Measurements from ENCODE around the gene FHOD3.

FHOD3 gene

DNA sequence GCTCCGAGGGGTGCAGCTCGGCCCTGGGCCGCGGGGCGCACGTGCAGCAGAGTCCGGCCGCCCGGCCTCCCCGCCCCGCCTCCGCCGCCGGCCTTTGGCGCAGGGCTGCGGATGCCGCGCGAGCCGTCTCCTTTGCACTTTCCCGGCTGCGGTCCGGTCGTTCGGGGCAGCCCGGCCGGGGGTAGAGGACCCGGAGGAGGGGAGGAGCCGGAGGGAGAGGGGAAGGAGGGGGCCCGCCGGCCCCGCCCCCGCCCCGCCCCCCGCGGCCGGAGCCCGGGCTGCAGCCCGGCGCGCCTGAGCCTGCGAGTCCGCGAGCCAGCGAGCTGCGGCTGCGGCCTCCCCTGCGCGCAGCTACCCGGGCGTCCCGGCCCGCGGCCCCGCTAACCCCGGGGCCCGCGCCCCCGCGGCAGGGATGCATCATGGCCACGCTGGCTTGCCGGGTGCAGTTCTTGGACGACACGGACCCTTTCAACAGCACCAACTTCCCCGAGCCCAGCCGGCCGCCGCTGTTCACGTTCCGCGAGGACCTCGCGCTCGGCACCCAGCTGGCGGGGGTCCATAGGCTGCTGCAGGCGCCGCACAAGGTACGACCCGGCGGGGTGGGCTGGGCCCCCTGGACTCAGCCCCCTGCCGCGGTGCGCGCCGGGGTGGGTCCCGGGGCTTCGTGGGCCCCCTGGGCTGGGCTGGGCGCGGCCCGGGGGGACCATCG, at the start of gene FHOD3 (continued):
- TF ChIP-seq ZBTB21 (tag by site-specific recombination; IDR thresholded peaks at IDR 0.05) (no peak), ZNF138 (tag by site-specific recombination; IDR thresholded peaks at IDR 0.05; ENCODE audit: borderline replicate concordance) (no peak), ZNF140 (tag by site-specific recombination; IDR thresholded peaks at IDR 0.05) (no peak), ZNF785 (tag by site-specific recombination; IDR thresholded peaks at IDR 0.05) (no peak), ZNF555 (tag by site-specific recombination; conservative IDR thresholded peaks at IDR 0.05) (no peak), ZNF549 (tag by site-specific recombination; IDR thresholded peaks at IDR 0.05) (no peak), ZFP69B (tag by site-specific recombination; IDR thresholded peaks at IDR 0.05) (no peak), ZNF664 (tag by site-specific recombination; IDR thresholded peaks at IDR 0.05) (no peak), ZNF596 (tag by site-specific recombination; IDR thresholded peaks at IDR 0.05) (no peak), ZBTB48 (tag by site-specific recombination; IDR thresholded peaks at IDR 0.05) (no peak), ZNF184 (tag by site-specific recombination; IDR thresholded peaks at IDR 0.05) (no peak), ZNF266 (tag by site-specific recombination; IDR thresholded peaks at IDR 0.05; ENCODE audit: low read depth) (no peak), ZNF19 (tag by site-specific recombination; IDR thresholded peaks at IDR 0.05; ENCODE audit: low read depth) (no peak), ZNF157 (tag by site-specific recombination; IDR thresholded peaks at IDR 0.05) (no peak), SP3 (tag by site-specific recombination; IDR thresholded peaks at IDR 0.05) (no peak), ZNF175 (tag by site-specific recombination; IDR thresholded peaks at IDR 0.05) (no peak), ZNF843 (tag by site-specific recombination; IDR thresholded peaks at IDR 0.05) (no peak), YY1 (tag by site-specific recombination; IDR thresholded peaks at IDR 0.05) (no peak), MYNN (tag by site-specific recombination; IDR thresholded peaks at IDR 0.05; ENCODE audit: borderline replicate concordance) (no peak), YY2 (tag by site-specific recombination; IDR thresholded peaks at IDR 0.05) (no peak), ZBTB17 (tag by site-specific recombination; IDR thresholded peaks at IDR 0.05) (no peak)
- TF ChIP-seq, protein P1, sequence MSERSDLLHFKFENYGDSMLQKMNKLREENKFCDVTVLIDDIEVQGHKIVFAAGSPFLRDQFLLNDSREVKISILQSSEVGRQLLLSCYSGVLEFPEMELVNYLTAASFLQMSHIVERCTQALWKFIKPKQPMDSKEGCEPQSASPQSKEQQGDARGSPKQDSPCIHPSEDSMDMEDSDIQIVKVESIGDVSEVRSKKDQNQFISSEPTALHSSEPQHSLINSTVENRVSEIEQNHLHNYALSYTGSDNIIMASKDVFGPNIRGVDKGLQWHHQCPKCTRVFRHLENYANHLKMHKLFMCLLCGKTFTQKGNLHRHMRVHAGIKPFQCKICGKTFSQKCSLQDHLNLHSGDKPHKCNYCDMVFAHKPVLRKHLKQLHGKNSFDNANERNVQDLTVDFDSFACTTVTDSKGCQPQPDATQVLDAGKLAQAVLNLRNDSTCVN (tag by site-specific recombination; optimal IDR thresholded peaks at IDR 0.05): peak; percentile 67
- TF ChIP-seq, protein P2, sequence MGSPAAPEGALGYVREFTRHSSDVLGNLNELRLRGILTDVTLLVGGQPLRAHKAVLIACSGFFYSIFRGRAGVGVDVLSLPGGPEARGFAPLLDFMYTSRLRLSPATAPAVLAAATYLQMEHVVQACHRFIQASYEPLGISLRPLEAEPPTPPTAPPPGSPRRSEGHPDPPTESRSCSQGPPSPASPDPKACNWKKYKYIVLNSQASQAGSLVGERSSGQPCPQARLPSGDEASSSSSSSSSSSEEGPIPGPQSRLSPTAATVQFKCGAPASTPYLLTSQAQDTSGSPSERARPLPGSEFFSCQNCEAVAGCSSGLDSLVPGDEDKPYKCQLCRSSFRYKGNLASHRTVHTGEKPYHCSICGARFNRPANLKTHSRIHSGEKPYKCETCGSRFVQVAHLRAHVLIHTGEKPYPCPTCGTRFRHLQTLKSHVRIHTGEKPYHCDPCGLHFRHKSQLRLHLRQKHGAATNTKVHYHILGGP (tag by site-specific recombination; IDR thresholded peaks at IDR 0.05): no peak
- TF ChIP-seq, protein P3, sequence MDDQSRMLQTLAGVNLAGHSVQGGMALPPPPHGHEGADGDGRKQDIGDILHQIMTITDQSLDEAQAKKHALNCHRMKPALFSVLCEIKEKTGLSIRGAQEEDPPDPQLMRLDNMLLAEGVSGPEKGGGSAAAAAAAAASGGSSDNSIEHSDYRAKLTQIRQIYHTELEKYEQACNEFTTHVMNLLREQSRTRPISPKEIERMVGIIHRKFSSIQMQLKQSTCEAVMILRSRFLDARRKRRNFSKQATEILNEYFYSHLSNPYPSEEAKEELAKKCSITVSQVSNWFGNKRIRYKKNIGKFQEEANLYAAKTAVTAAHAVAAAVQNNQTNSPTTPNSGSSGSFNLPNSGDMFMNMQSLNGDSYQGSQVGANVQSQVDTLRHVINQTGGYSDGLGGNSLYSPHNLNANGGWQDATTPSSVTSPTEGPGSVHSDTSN (CRISPR knock-in tag; IDR thresholded peaks at IDR 0.05): no peak
- TF ChIP-seq, protein P4, sequence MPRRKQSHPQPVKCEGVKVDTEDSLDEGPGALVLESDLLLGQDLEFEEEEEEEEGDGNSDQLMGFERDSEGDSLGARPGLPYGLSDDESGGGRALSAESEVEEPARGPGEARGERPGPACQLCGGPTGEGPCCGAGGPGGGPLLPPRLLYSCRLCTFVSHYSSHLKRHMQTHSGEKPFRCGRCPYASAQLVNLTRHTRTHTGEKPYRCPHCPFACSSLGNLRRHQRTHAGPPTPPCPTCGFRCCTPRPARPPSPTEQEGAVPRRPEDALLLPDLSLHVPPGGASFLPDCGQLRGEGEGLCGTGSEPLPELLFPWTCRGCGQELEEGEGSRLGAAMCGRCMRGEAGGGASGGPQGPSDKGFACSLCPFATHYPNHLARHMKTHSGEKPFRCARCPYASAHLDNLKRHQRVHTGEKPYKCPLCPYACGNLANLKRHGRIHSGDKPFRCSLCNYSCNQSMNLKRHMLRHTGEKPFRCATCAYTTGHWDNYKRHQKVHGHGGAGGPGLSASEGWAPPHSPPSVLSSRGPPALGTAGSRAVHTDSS (tag by site-specific recombination; IDR thresholded peaks at IDR 0.05): no peak
- TF ChIP-seq, protein P5, sequence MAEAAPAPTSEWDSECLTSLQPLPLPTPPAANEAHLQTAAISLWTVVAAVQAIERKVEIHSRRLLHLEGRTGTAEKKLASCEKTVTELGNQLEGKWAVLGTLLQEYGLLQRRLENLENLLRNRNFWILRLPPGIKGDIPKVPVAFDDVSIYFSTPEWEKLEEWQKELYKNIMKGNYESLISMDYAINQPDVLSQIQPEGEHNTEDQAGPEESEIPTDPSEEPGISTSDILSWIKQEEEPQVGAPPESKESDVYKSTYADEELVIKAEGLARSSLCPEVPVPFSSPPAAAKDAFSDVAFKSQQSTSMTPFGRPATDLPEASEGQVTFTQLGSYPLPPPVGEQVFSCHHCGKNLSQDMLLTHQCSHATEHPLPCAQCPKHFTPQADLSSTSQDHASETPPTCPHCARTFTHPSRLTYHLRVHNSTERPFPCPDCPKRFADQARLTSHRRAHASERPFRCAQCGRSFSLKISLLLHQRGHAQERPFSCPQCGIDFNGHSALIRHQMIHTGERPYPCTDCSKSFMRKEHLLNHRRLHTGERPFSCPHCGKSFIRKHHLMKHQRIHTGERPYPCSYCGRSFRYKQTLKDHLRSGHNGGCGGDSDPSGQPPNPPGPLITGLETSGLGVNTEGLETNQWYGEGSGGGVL (tag by site-specific recombination; IDR thresholded peaks at IDR 0.05): peak; percentile 8; the same call in 1 of the 2 replicates
- TF ChIP-seq, protein P6, sequence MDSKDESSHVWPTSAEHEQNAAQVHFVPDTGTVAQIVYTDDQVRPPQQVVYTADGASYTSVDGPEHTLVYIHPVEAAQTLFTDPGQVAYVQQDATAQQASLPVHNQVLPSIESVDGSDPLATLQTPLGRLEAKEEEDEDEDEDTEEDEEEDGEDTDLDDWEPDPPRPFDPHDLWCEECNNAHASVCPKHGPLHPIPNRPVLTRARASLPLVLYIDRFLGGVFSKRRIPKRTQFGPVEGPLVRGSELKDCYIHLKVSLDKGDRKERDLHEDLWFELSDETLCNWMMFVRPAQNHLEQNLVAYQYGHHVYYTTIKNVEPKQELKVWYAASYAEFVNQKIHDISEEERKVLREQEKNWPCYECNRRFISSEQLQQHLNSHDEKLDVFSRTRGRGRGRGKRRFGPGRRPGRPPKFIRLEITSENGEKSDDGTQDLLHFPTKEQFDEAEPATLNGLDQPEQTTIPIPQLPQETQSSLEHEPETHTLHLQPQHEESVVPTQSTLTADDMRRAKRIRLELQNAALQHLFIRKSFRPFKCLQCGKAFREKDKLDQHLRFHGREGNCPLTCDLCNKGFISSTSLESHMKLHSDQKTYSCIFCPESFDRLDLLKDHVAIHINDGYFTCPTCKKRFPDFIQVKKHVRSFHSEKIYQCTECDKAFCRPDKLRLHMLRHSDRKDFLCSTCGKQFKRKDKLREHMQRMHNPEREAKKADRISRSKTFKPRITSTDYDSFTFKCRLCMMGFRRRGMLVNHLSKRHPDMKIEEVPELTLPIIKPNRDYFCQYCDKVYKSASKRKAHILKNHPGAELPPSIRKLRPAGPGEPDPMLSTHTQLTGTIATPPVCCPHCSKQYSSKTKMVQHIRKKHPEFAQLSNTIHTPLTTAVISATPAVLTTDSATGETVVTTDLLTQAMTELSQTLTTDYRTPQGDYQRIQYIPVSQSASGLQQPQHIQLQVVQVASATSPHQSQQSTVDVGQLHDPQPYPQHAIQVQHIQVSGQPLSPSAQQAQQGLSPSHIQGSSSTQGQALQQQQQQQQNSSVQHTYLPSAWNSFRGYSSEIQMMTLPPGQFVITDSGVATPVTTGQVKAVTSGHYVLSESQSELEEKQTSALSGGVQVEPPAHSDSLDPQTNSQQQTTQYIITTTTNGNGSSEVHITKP (tag by site-specific recombination; IDR thresholded peaks at IDR 0.05): no peak
